Activated CD8-positive, alpha-beta T cell treated with anti-CD3 and anti-CD28 coated beads for 36 hours (primary cell): ENCODE measurements around the gene LMF1. TPM values are rescaled to one million over a fixed set of nuclear protein-coding genes. Genes with fewer than 3 reads are reported as not detected.

ENCODE experiments used
- ATAC-seq: fragments of 200-7000 bp; cut with Tn5 transposase; one replicate; pipeline ENCODE4 v1.10.0; 2021; ENCODE audit warnings: mild to moderate bottlenecking, moderate library complexity
- CTCF ChIA-PET: fragments of 350-600 bp; sonication (Branson Sonifier 250); formaldehyde crosslinking; loops from one replicate; lab custom pipeline; 2021; ENCODE audit warnings: antibody characterized with exemption; lab: Charles Lee
- POLR2A ChIA-PET: fragments of 350-600 bp; sonication (Branson Sonifier 250); formaldehyde crosslinking; loops from one replicate; lab custom pipeline; 2021; ENCODE audit warnings: antibody characterized with exemption; lab: Charles Lee
- DNase-seq: peaks from one replicate; pipeline ENCODE4 v3.0.0-alpha.2; 2020
- H3K27ac Mint-ChIP-seq: one replicate; pipeline ENCODE4 v1.8.0; 2021; ENCODE audit warnings: mild to moderate bottlenecking, mixed read lengths
- H3K27me3 Mint-ChIP-seq: one replicate; pipeline ENCODE4 v1.8.0; 2021; ENCODE audit warnings: mixed read lengths
- H3K36me3 Mint-ChIP-seq: one replicate; pipeline ENCODE4 v1.8.0; 2021; ENCODE audit warnings: low read depth, mixed read lengths
- H3K4me1 Mint-ChIP-seq: one replicate; pipeline ENCODE4 v1.8.0; 2021; ENCODE audit warnings: low read depth, mixed read lengths
- H3K4me3 Mint-ChIP-seq: one replicate; pipeline ENCODE4 v1.8.0; 2021; ENCODE audit warnings: mild to moderate bottlenecking, moderate library complexity, mixed read lengths
- H3K9me3 Mint-ChIP-seq: one replicate; pipeline ENCODE4 v1.8.0; 2021; ENCODE audit warnings: mixed read lengths
- intact Hi-C: fragments of 100-400 bp; cut with micrococcal nuclease; formaldehyde crosslinking; loops from one replicate; pipeline ENCODE4 v1.10.0; 2022
- total RNA-seq, 2 experiments: library from RNA; stranded (reverse); gene quantifications; one replicate each; pipeline ENCODE4 v1.2.3, GENCODE V29; 2021
- TF ChIP-seq, protein P1 (sequence below): fragments of 200-600 bp; IDR thresholded peaks from one replicate; pipeline ENCODE4 v1.8.0; 2022; ENCODE audit warnings: antibody characterized with exemption, mild to moderate bottlenecking

LMF1 gene
- total RNA-seq, 2 experiments from 2014 or later = 8.7 to 9.7 TPM

DNA sequence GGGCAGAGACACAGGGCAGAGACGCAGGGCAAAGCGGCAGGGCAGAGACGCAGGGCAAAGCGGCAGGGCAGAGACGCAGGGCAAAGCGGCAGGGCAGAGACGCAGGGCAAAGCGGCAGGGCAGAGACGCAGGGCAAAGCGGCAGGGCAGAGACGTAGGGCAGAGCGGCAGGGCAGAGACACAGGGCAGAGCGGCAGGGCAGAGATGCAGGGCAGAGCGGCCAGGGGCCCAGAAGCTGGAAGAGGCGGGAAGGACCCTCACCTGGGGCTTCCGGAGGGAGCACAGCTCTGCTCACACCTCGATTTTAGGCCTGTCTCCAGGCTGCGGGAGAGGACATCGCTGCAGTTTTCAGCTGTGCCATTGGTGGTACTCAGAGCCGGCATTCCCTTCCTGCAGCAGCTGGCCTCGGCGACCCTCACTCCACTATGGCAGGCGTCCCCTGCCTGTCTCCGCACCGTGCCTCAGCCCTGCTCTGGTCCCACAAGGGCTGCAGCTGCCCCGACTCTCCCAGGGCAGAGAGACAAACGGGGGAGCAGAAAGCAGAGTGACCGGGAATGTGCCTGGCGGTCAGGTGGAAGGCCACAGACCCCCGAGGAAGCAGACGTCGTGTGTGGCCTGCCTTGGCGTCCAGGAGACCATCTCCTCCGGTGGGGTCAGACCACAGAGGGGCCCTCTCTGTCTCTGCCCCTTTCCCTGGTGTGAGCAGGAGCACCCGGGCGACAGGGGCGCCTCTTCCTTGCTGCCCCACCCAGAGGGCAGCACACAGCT, 40.7 kb upstream of the LMF1 start:
- no peak overlapping the region for H3K4me3 Mint-ChIP-seq
- intact Hi-C loops = no loop called here
- no peak overlapping the region for H3K27ac Mint-ChIP-seq
- ChIA-PET CTCF (no interaction called here), POLR2A (no interaction called here)
- no peaks in the 10 kb centered on the region for H3K9me3 Mint-ChIP-seq
- H3K4me1 Mint-ChIP-seq = no peaks in the 10 kb centered on the region
- H3K27me3 Mint-ChIP-seq = no peaks in the 10 kb centered on the region
- no peak for ATAC-seq
- no peaks in the 10 kb centered on the region for H3K36me3 Mint-ChIP-seq
- TF ChIP-seq, protein P1, sequence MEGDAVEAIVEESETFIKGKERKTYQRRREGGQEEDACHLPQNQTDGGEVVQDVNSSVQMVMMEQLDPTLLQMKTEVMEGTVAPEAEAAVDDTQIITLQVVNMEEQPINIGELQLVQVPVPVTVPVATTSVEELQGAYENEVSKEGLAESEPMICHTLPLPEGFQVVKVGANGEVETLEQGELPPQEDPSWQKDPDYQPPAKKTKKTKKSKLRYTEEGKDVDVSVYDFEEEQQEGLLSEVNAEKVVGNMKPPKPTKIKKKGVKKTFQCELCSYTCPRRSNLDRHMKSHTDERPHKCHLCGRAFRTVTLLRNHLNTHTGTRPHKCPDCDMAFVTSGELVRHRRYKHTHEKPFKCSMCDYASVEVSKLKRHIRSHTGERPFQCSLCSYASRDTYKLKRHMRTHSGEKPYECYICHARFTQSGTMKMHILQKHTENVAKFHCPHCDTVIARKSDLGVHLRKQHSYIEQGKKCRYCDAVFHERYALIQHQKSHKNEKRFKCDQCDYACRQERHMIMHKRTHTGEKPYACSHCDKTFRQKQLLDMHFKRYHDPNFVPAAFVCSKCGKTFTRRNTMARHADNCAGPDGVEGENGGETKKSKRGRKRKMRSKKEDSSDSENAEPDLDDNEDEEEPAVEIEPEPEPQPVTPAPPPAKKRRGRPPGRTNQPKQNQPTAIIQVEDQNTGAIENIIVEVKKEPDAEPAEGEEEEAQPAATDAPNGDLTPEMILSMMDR = no peak
- no peak for DNase-seq

DNA sequence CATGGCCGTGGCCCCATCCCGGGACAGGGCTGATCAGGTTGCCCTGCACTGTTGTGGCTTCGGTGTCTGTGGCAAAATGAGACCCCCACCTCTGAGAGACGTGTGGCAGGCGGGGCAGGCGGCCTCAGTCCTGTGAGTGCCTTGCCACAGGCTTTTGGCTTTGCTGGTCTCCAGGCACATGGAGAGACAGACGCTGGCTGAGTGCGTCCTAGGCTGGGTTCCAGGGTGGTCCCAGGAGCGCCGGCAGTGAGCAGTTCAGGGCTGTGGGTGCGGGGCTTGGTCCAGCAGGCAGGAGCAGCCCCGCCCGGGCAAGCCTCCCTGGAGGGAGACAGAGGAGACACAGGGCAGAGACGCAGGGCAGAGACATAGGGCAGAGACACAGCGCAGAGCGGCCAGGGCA, 40.0 kb upstream of the LMF1 start:
- Mint-ChIP-seq H3K9me3 (no peaks in the 10 kb centered on the region), H3K4me3 (no peak overlapping the region), H3K27me3 (no peaks in the 10 kb centered on the region), H3K36me3 (no peaks in the 10 kb centered on the region), H3K4me1 (peaks cover 4% of the 10 kb centered on the region), H3K27ac (no peak overlapping the region)
- intact Hi-C loops = no loop called here
- ATAC-seq (no peak), DNase-seq (no peak)
- CTCF ChIA-PET = no interaction called here
- POLR2A ChIA-PET = no interaction called here
- TF ChIP-seq, protein P1 = no peak

DNA sequence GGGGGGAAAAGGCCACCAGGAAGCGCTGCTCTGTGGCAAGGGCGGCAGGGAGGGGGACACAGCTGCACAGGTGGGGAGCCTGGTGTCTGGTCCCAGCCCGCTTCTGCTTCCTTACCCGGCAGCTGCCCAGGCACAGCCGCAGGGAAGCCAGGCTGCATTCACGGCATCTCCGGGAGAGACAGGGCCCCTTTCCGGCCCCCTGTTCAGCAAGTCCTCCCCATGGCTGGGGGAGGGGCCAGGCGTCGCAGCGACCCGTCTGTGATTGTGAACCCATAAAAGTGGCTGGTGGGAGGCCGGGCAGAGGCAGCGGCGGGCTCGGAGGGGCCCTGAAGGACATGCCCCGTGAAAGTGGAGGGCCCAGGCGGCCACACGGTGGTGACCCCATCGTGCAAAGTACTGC, 39.5 kb upstream of the LMF1 start:
- Mint-ChIP-seq H3K27me3 (no peaks in the 10 kb centered on the region), H3K4me1 (peaks cover 9% of the 10 kb centered on the region), H3K36me3 (no peaks in the 10 kb centered on the region), H3K27ac (no peak overlapping the region), H3K4me3 (no peak overlapping the region), H3K9me3 (no peaks in the 10 kb centered on the region)
- TF ChIP-seq, protein P1 = no peak
- no peak for ATAC-seq
- peak; percentile 22 for DNase-seq
- CTCF ChIA-PET = no interaction called here
- POLR2A ChIA-PET = no interaction called here
- intact Hi-C loops = no loop called here

DNA sequence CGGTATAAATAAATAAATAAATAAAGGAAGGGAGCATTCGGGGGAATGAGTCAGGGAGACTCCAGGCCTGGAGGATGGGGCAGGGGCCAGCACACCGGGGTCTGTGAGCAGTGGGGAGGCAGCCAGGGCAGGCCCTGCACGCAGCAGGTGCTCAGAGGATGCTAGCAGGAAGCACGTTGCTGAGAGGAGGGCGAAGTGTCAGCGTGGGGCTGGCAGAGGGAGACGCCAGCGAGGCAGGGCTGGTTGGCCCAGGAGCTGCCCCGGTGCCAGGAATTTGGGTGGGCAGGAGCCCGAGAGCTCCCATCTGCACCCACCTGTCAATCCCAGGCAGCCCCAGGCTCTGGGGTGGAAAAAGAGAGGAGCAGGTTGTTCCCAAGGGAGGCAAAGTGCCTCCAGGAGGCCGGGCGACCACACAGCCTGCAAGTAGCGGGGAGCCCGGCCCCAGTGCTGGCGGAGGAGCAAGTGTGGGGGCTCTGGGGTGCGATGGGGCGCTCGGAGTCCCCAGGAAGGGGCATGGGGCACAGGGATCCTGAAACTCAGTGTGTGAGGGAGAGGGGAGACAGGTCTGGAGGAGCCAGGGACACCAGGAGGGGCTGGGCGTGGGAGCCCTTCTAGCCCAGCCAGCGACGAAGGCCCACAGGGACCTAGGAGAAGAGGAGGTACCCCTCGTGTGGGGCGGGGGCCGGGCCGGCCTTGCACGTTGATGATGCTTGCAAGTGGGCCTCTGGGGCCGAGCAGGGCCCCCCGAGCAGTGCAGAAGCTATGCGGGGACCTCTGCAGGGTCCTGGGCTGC, 38.8 kb upstream of the LMF1 start:
- Mint-ChIP-seq H3K27ac (no peak overlapping the region), H3K9me3 (no peaks in the 10 kb centered on the region), H3K4me1 (peaks cover 10% of the 10 kb centered on the region), H3K36me3 (no peaks in the 10 kb centered on the region), H3K4me3 (no peak overlapping the region), H3K27me3 (no peaks in the 10 kb centered on the region)
- DNase-seq (no peak), ATAC-seq (peak; percentile 36)
- intact Hi-C loops = no loop called here
- CTCF ChIA-PET = no interaction called here
- TF ChIP-seq, protein P1 = no peak
- POLR2A ChIA-PET = no interaction called here

DNA sequence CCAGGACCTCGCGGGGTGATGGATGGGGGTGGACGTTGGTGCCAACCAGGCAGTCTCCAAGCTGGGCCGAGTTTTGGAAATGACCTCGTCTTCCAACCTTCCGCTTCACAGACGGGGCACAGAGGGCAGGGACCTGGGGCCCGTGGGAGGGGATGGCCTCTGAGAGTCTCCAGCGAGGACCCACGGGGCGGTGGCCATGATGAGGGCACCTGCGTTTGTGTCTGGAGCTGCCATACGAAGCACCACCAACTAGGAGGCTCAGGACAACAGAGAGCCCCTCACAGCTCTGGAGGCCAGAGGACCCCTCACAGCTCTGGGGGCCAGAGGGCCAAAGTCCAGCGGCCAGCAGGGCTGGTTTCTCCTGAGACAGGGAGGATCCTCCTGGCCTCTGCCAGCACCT, 37.3 kb upstream of the LMF1 start:
- no peaks in the 10 kb centered on the region for H3K36me3 Mint-ChIP-seq
- no peaks in the 10 kb centered on the region for H3K27me3 Mint-ChIP-seq
- ChIA-PET CTCF (no interaction called here), POLR2A (no interaction called here)
- peaks cover 24% of the 10 kb centered on the region for H3K4me1 Mint-ChIP-seq
- no peak overlapping the region for H3K4me3 Mint-ChIP-seq
- TF ChIP-seq, protein P1 = no peak
- no peak for ATAC-seq
- intact Hi-C loops = no loop called here
- no peak overlapping the region for H3K27ac Mint-ChIP-seq
- no peak for DNase-seq
- no peaks in the 10 kb centered on the region for H3K9me3 Mint-ChIP-seq
